Neural cell (in vitro differentiated cells): ENCODE results near the gene DMWD. TPM values are rescaled to one million over a fixed set of nuclear protein-coding genes. Genes with fewer than 3 reads are reported as not detected.

Experiments used
- H2AFZ ChIP-seq: fragments of 200-600, 300-800 bp; sonication (generic), shearing (Covaris generic); 2 replicates; pipeline ENCODE4 v1.6.0; 2014; ENCODE audit warnings: low read depth, mild to moderate bottlenecking, antibody characterized with exemption, low read length, moderate library complexity
- H3F3A ChIP-seq: fragments of 200-600 bp; shearing (Covaris generic); 2 replicates; pipeline ENCODE4 v1.6.1; 2016; ENCODE audit warnings: mild to moderate bottlenecking, moderate library complexity, mixed read lengths, antibody characterized with exemption, low read length; ENCODE audit not compliant: insufficient read depth, poor library complexity, severe bottlenecking
- H3K27ac ChIP-seq: fragments of 200-600, 300-800 bp; sonication (generic), shearing (Covaris generic); 2 replicates; pipeline ENCODE4 v1.5.1; 2014; ENCODE audit warnings: mild to moderate bottlenecking, low read length, moderate library complexity
- H3K27me3 ChIP-seq: fragments of 300-800, 200-600 bp; sonication (generic), shearing (Covaris generic); 2 replicates; pipeline ENCODE4 v1.6.0; 2014; ENCODE audit warnings: mild to moderate bottlenecking, low read depth, low read length, moderate library complexity; ENCODE audit not compliant: insufficient read depth
- H3K36me3 ChIP-seq: fragments of 300-800, 200-600 bp; sonication (generic), shearing (Covaris generic); 2 replicates; pipeline ENCODE4 v1.5.1; 2014; ENCODE audit warnings: mild to moderate bottlenecking, antibody characterized with exemption, low read length, moderate library complexity; ENCODE audit not compliant: insufficient read depth
- H3K4me2 ChIP-seq: fragments of 300-800, 200-600 bp; sonication (generic), shearing (Covaris generic); 2 replicates; pipeline ENCODE4 v1.6.0; 2014; ENCODE audit warnings: mild to moderate bottlenecking, low read length
- H3K4me3 ChIP-seq: fragments of 300-800, 200-600 bp; sonication (generic), shearing (Covaris generic); 2 replicates; pipeline ENCODE4 v1.5.1; 2014; ENCODE audit warnings: mild to moderate bottlenecking, low read length, moderate library complexity
- H3K79me2 ChIP-seq: fragments of 200-600 bp; shearing (Covaris generic); replicated peaks from 2 replicates; pipeline ENCODE4 v1.6.0; 2014; ENCODE audit warnings: mild to moderate bottlenecking, low read length, moderate library complexity; ENCODE audit not compliant: insufficient read depth
- H3K9ac ChIP-seq: fragments of 300-800, 200-600 bp; sonication (generic), shearing (Covaris generic); 2 replicates; pipeline ENCODE4 v1.6.1; 2016; ENCODE audit warnings: mild to moderate bottlenecking, low read length, mixed read lengths
- H3K9me2 ChIP-seq: fragments of 200-600 bp; shearing (Covaris generic); 2 replicates; pipeline ENCODE4 v1.6.1; 2016; ENCODE audit warnings: mild to moderate bottlenecking, low read length, mixed read lengths; ENCODE audit not compliant: insufficient read depth
- H3K9me3 ChIP-seq: fragments of 200-600, 300-800 bp; sonication (generic), shearing (Covaris generic); 2 replicates; pipeline ENCODE4 v1.6.1; 2016; ENCODE audit warnings: mild to moderate bottlenecking, mixed run types, low read length, moderate library complexity, mixed read lengths
- H4K20me1 ChIP-seq: fragments of 200-600 bp; shearing (Covaris generic); 2 replicates; pipeline ENCODE4 v1.6.1; 2016; ENCODE audit warnings: mild to moderate bottlenecking, mixed run types; ENCODE audit not compliant: insufficient read depth
- EP300 ChIP-seq: fragments of 450-650 bp; conservative IDR thresholded peaks from 2 replicates; pipeline ENCODE4 v1.6.1; 2014; ENCODE audit warnings: antibody characterized with exemption, mild to moderate bottlenecking, moderate library complexity; ENCODE audit not compliant: poor library complexity, severe bottlenecking
- EZH2 ChIP-seq: fragments of 200-600, 300-800 bp; shearing (Covaris generic), sonication (generic); IDR thresholded peaks from 2 replicates; pipeline ENCODE4 v1.6.1; 2014; ENCODE audit warnings: antibody characterized with exemption, low read length, borderline replicate concordance, mild to moderate bottlenecking; ENCODE audit not compliant: insufficient read depth, poor library complexity, severe bottlenecking
- MXI1 ChIP-seq: fragments of 450-650 bp; conservative IDR thresholded peaks from 2 replicates; pipeline ENCODE4 v1.6.1; 2014; ENCODE audit warnings: antibody characterized with exemption, mild to moderate bottlenecking; ENCODE audit not compliant: poor library complexity, severe bottlenecking
- POLR2AphosphoS5 ChIP-seq: IDR thresholded peaks from 2 replicates; pipeline ENCODE4 v1.6.1; 2012
- RAD21 ChIP-seq: fragments of 450-650 bp; conservative IDR thresholded peaks from 2 replicates; pipeline ENCODE4 v1.6.1; 2014; ENCODE audit warnings: antibody characterized with exemption, mild to moderate bottlenecking, moderate library complexity
- REST ChIP-seq: IDR thresholded peaks from 2 replicates; pipeline ENCODE4 v1.6.1; 2012; ENCODE audit warnings: borderline replicate concordance
- SMC3 ChIP-seq: fragments of 450-650 bp; conservative IDR thresholded peaks from 2 replicates; pipeline ENCODE4 v1.6.1; 2014; ENCODE audit warnings: antibody characterized with exemption, mild to moderate bottlenecking, moderate library complexity; ENCODE audit not compliant: poor library complexity
- TAF1 ChIP-seq: IDR thresholded peaks from 2 replicates; pipeline ENCODE4 v1.6.1; 2012; ENCODE audit warnings: low read depth
- polyA plus RNA-seq: library from polyadenylated mRNA; depleted of rRNA; stranded (reverse); fragments of >200 nt; gene quantifications from 2 replicates; pipeline ENCODE4 v1.2.3, GENCODE V29; 2014
- TF ChIP-seq, protein P1 (sequence below): fragments of 450-650 bp; IDR thresholded peaks from 2 replicates; pipeline ENCODE4 v1.5.1; 2014; ENCODE audit warnings: antibody characterized with exemption, mild to moderate bottlenecking, moderate library complexity; ENCODE audit not compliant: poor library complexity, severe bottlenecking

DMWD gene
- polyA plus RNA-seq, 1 donor from 2014 or later = 20.4 TPM

DNA sequence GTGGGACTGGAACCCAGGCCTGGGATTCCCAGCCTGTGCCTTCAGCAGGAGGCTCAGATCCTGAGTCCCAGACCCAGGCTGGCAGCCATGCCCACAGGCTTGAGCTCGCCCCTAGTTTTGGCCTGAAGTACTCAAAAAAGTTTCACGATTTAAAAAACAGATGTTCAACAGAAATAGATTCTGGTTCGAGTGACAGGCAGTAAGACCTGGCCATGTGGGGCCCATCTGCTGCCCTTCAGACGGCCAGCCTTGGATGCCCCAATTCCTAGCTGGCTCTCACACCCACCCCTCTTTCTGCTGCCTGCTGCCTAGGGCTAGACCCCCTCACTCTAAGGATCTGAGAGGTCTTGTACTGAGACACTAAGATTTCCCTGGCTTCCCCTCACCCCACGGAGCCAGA, 7.5 kb downstream of the DMWD start:
- no peaks in the 10 kb centered on the region for H3K9me3 ChIP-seq
- no peaks in the 10 kb centered on the region for H3K79me2 ChIP-seq
- no peak overlapping the region for H3K9ac ChIP-seq
- H3K4me3 ChIP-seq = no peak overlapping the region
- no peaks in the 10 kb centered on the region for H3K27me3 ChIP-seq
- H3K4me2 ChIP-seq = no peak overlapping the region
- no peaks in the 10 kb centered on the region for H4K20me1 ChIP-seq
- H3F3A ChIP-seq = no peaks in the 10 kb centered on the region
- no peak overlapping the region for H2AFZ ChIP-seq
- H3K9me2 ChIP-seq = no peaks in the 10 kb centered on the region
- no peak overlapping the region for H3K27ac ChIP-seq
- H3K36me3 ChIP-seq = peaks cover 6% of the 10 kb centered on the region
- TF ChIP-seq MXI1 (no peak), POLR2AphosphoS5 (no peak), EZH2 (no peak), EP300 (no peak), SMC3 (no peak), RAD21 (no peak), REST (no peak)

- Histone ChIP-seq H3K4me2 (no peak overlapping the region), H3K27ac (no peak overlapping the region), H2AFZ (no peak overlapping the region), H3F3A (no peaks in the 10 kb centered on the region), H3K27me3 (no peaks in the 10 kb centered on the region), H4K20me1 (no peaks in the 10 kb centered on the region), H3K9ac (no peak overlapping the region), H3K79me2 (no peaks in the 10 kb centered on the region), H3K36me3 (peaks cover 3% of the 10 kb centered on the region), H3K9me2 (no peaks in the 10 kb centered on the region), H3K9me3 (no peaks in the 10 kb centered on the region), H3K4me3 (no peak overlapping the region)
- TF ChIP-seq REST (no peak), EP300 (no peak), MXI1 (no peak), TAF1 (no peak), POLR2AphosphoS5 (no peak), RAD21 (no peak), SMC3 (no peak)
- TF ChIP-seq, protein P1, sequence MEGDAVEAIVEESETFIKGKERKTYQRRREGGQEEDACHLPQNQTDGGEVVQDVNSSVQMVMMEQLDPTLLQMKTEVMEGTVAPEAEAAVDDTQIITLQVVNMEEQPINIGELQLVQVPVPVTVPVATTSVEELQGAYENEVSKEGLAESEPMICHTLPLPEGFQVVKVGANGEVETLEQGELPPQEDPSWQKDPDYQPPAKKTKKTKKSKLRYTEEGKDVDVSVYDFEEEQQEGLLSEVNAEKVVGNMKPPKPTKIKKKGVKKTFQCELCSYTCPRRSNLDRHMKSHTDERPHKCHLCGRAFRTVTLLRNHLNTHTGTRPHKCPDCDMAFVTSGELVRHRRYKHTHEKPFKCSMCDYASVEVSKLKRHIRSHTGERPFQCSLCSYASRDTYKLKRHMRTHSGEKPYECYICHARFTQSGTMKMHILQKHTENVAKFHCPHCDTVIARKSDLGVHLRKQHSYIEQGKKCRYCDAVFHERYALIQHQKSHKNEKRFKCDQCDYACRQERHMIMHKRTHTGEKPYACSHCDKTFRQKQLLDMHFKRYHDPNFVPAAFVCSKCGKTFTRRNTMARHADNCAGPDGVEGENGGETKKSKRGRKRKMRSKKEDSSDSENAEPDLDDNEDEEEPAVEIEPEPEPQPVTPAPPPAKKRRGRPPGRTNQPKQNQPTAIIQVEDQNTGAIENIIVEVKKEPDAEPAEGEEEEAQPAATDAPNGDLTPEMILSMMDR = no peak
Observed at GRCh38 chr19:45784096-45784495, 8.5 kb downstream of the DMWD start.
